ENCODE measurements around the gene TMEM243. TPM values are rescaled to one million over a fixed set of nuclear protein-coding genes. Genes with fewer than 3 reads are reported as not detected.

The TMEM243 gene
- polyA plus RNA-seq, 2 donors = 11.5 to 12.9 TPM

GRCh38 chr7:87202208-87202607 lies 17.3 kb downstream of the TMEM243 start:
- Histone ChIP-seq H3K4me1 (ENCODE audit: control insufficient read depth in 2 of 2, insufficient read depth in 2 of 2, low read length in 1 of 2) (no peaks in the 10 kb centered on the region), H3K4me3 (ENCODE audit: low read depth in 1 of 2, low read length in 2 of 2) (no peak overlapping the region), H3K9me3 (ENCODE audit: control insufficient read depth in 2 of 2, insufficient read depth in 1 of 2, low read depth in 1 of 2, low read length in 1 of 2) (peaks cover 0 to 7% of the 10 kb centered on the region in 2 donors), H3K27ac (ENCODE audit: low read depth in 2 of 2, low read length in 1 of 2) (no peak overlapping the region), H3K36me3 (ENCODE audit: control insufficient read depth in 2 of 2, insufficient read depth in 2 of 2, low read length in 1 of 2) (no peaks in the 10 kb centered on the region), H3K27me3 (ENCODE audit: control insufficient read depth in 1 of 2, insufficient read depth in 2 of 2, low read length in 2 of 2) (no peaks in the 10 kb centered on the region)
- 84 to 90% methylated on average over 1 of the region's 1 CpG for WGBS, 2 donors

GRCh38 chr7:87199700-87200450 lies 19.7 kb downstream of the TMEM243 start:
- Histone ChIP-seq H3K27ac (ENCODE audit: low read depth in 2 of 2, low read length in 1 of 2) (no peak overlapping the region), H3K27me3 (ENCODE audit: control insufficient read depth in 1 of 2, insufficient read depth in 2 of 2, low read length in 2 of 2) (no peaks in the 10 kb centered on the region)
- 82% methylated on average over 6 of the region's 6 CpGs for WGBS, 2 donors

GRCh38 chr7:87199241-87199640 lies 20.3 kb downstream of the TMEM243 start:
- no peaks in the 10 kb centered on the region for H3K9me3 ChIP-seq (ENCODE audit: control insufficient read depth in 2 of 2, insufficient read depth in 1 of 2, low read depth in 1 of 2, low read length in 1 of 2)
- no peaks in the 10 kb centered on the region for H3K4me1 ChIP-seq (ENCODE audit: control insufficient read depth in 2 of 2, insufficient read depth in 2 of 2, low read length in 1 of 2)

More at GRCh38 chr7:87199700-87200450, 19.7 kb downstream of the TMEM243 start:
- Histone ChIP-seq H3K36me3 (ENCODE audit: control insufficient read depth in 2 of 2, insufficient read depth in 2 of 2, low read length in 1 of 2) (peaks cover 2 to 6% of the 10 kb centered on the region in 2 donors), H3K4me3 (ENCODE audit: low read depth in 1 of 2, low read length in 2 of 2) (no peak overlapping the region), H3K4me1 (ENCODE audit: control insufficient read depth in 2 of 2, insufficient read depth in 2 of 2, low read length in 1 of 2) (no peaks in the 10 kb centered on the region), H3K9me3 (ENCODE audit: control insufficient read depth in 2 of 2, insufficient read depth in 1 of 2, low read depth in 1 of 2, low read length in 1 of 2) (peaks cover 0 to 5% of the 10 kb centered on the region in 2 donors)

GRCh38 chr7:87193912-87194311 lies 25.6 kb downstream of the TMEM243 start:
- Histone ChIP-seq H3K9me3 (ENCODE audit: control insufficient read depth in 2 of 2, insufficient read depth in 1 of 2, low read depth in 1 of 2, low read length in 1 of 2) (no peaks in the 10 kb centered on the region), H3K27me3 (ENCODE audit: control insufficient read depth in 1 of 2, insufficient read depth in 2 of 2, low read length in 2 of 2) (no peaks in the 10 kb centered on the region), H3K4me3 (ENCODE audit: low read depth in 1 of 2, low read length in 2 of 2) (no peak overlapping the region), H3K27ac (ENCODE audit: low read depth in 2 of 2, low read length in 1 of 2) (no peak overlapping the region), H3K4me1 (ENCODE audit: control insufficient read depth in 2 of 2, insufficient read depth in 2 of 2, low read length in 1 of 2) (no peaks in the 10 kb centered on the region), H3K36me3 (ENCODE audit: control insufficient read depth in 2 of 2, insufficient read depth in 2 of 2, low read length in 1 of 2) (peaks cover 10 to 11% of the 10 kb centered on the region in 2 donors)
- 88 to 90% methylated on average over 1 of the region's 1 CpG for WGBS, 2 donors

More at GRCh38 chr7:87199241-87199640, 20.3 kb downstream of the TMEM243 start:
- Histone ChIP-seq H3K27me3 (ENCODE audit: control insufficient read depth in 1 of 2, insufficient read depth in 2 of 2, low read length in 2 of 2) (no peaks in the 10 kb centered on the region), H3K4me3 (ENCODE audit: low read depth in 1 of 2, low read length in 2 of 2) (no peak overlapping the region), H3K27ac (ENCODE audit: low read depth in 2 of 2, low read length in 1 of 2) (no peak overlapping the region), H3K36me3 (ENCODE audit: control insufficient read depth in 2 of 2, insufficient read depth in 2 of 2, low read length in 1 of 2) (peaks cover 2 to 6% of the 10 kb centered on the region in 2 donors)
- 96 to 100% methylated on average over 1 of the region's 1 CpG for WGBS, 2 donors

- H3K4me3 ChIP-seq (ENCODE audit: low read depth in 1 of 2, low read length in 2 of 2) = no peak overlapping the region
- no peaks in the 10 kb centered on the region for H3K9me3 ChIP-seq (ENCODE audit: control insufficient read depth in 2 of 2, insufficient read depth in 1 of 2, low read depth in 1 of 2, low read length in 1 of 2)
- H3K4me1 ChIP-seq (ENCODE audit: control insufficient read depth in 2 of 2, insufficient read depth in 2 of 2, low read length in 1 of 2) = no peaks in the 10 kb centered on the region
- H3K36me3 ChIP-seq (ENCODE audit: control insufficient read depth in 2 of 2, insufficient read depth in 2 of 2, low read length in 1 of 2) = peaks cover 10 to 13% of the 10 kb centered on the region in 2 donors
- H3K27ac ChIP-seq (ENCODE audit: low read depth in 2 of 2, low read length in 1 of 2) = peak overlapping the region in 1 of 2 donors; percentile 10
- 73 to 75% methylated on average over 6 of the region's 6 CpGs for WGBS, 2 donors
- H3K27me3 ChIP-seq (ENCODE audit: control insufficient read depth in 1 of 2, insufficient read depth in 2 of 2, low read length in 2 of 2) = no peaks in the 10 kb centered on the region
These were observed 26.6 kb downstream of the TMEM243 start for GRCh38 chr7:87192784-87193487.

GRCh38 chr7:87190783-87191182 lies 28.7 kb downstream of the TMEM243 start:
- Histone ChIP-seq H3K4me1 (ENCODE audit: control insufficient read depth in 2 of 2, insufficient read depth in 2 of 2, low read length in 1 of 2) (no peaks in the 10 kb centered on the region), H3K27ac (ENCODE audit: low read depth in 2 of 2, low read length in 1 of 2) (no peak overlapping the region), H3K4me3 (ENCODE audit: low read depth in 1 of 2, low read length in 2 of 2) (no peak overlapping the region), H3K9me3 (ENCODE audit: control insufficient read depth in 2 of 2, insufficient read depth in 1 of 2, low read depth in 1 of 2, low read length in 1 of 2) (no peaks in the 10 kb centered on the region), H3K36me3 (ENCODE audit: control insufficient read depth in 2 of 2, insufficient read depth in 2 of 2, low read length in 1 of 2) (peaks cover 13 to 19% of the 10 kb centered on the region in 2 donors), H3K27me3 (ENCODE audit: control insufficient read depth in 1 of 2, insufficient read depth in 2 of 2, low read length in 2 of 2) (no peaks in the 10 kb centered on the region)
- WGBS, 2 donors = 81 to 86% methylated on average over 3 of the region's 3 CpGs

GRCh38 chr7:87188930-87189329 lies 30.6 kb downstream of the TMEM243 start:
- WGBS, 2 donors = 91 to 92% methylated on average over 2 of the region's 2 CpGs
- Histone ChIP-seq H3K27me3 (ENCODE audit: control insufficient read depth in 1 of 2, insufficient read depth in 2 of 2, low read length in 2 of 2) (no peaks in the 10 kb centered on the region), H3K4me1 (ENCODE audit: control insufficient read depth in 2 of 2, insufficient read depth in 2 of 2, low read length in 1 of 2) (peaks cover 0 to 2% of the 10 kb centered on the region in 2 donors), H3K4me3 (ENCODE audit: low read depth in 1 of 2, low read length in 2 of 2) (no peak overlapping the region), H3K36me3 (ENCODE audit: control insufficient read depth in 2 of 2, insufficient read depth in 2 of 2, low read length in 1 of 2) (peaks cover 7 to 18% of the 10 kb centered on the region in 2 donors), H3K27ac (ENCODE audit: low read depth in 2 of 2, low read length in 1 of 2) (no peak overlapping the region), H3K9me3 (ENCODE audit: control insufficient read depth in 2 of 2, insufficient read depth in 1 of 2, low read depth in 1 of 2, low read length in 1 of 2) (no peaks in the 10 kb centered on the region)

GRCh38 chr7:87187120-87187519 lies 32.4 kb downstream of the TMEM243 start:
- WGBS, 2 donors = 95 to 100% methylated on average over 2 of the region's 2 CpGs
- H3K36me3 ChIP-seq (ENCODE audit: control insufficient read depth in 2 of 2, insufficient read depth in 2 of 2, low read length in 1 of 2) = peaks cover 3 to 11% of the 10 kb centered on the region in 2 donors

GRCh38 chr7:87179180-87179579 lies 40.4 kb downstream of the TMEM243 start:
- peaks cover 3 to 4% of the 10 kb centered on the region in 2 donors for H3K36me3 ChIP-seq (ENCODE audit: control insufficient read depth in 2 of 2, insufficient read depth in 2 of 2, low read length in 1 of 2)
- 94 to 95% methylated on average over 3 of the region's 3 CpGs for WGBS, 2 donors
- no peaks in the 10 kb centered on the region for H3K9me3 ChIP-seq (ENCODE audit: control insufficient read depth in 2 of 2, insufficient read depth in 1 of 2, low read depth in 1 of 2, low read length in 1 of 2)
- H3K4me1 ChIP-seq (ENCODE audit: control insufficient read depth in 2 of 2, insufficient read depth in 2 of 2, low read length in 1 of 2) = no peaks in the 10 kb centered on the region
- no peak overlapping the region for H3K4me3 ChIP-seq (ENCODE audit: low read depth in 1 of 2, low read length in 2 of 2)
- H3K27me3 ChIP-seq (ENCODE audit: control insufficient read depth in 1 of 2, insufficient read depth in 2 of 2, low read length in 2 of 2) = no peaks in the 10 kb centered on the region
- H3K27ac ChIP-seq (ENCODE audit: low read depth in 2 of 2, low read length in 1 of 2) = no peak overlapping the region

More at GRCh38 chr7:87187120-87187519, 32.4 kb downstream of the TMEM243 start:
- Histone ChIP-seq H3K4me3 (ENCODE audit: low read depth in 1 of 2, low read length in 2 of 2) (no peak overlapping the region), H3K9me3 (ENCODE audit: control insufficient read depth in 2 of 2, insufficient read depth in 1 of 2, low read depth in 1 of 2, low read length in 1 of 2) (no peaks in the 10 kb centered on the region), H3K27ac (ENCODE audit: low read depth in 2 of 2, low read length in 1 of 2) (no peak overlapping the region), H3K4me1 (ENCODE audit: control insufficient read depth in 2 of 2, insufficient read depth in 2 of 2, low read length in 1 of 2) (peaks cover 0 to 2% of the 10 kb centered on the region in 2 donors), H3K27me3 (ENCODE audit: control insufficient read depth in 1 of 2, insufficient read depth in 2 of 2, low read length in 2 of 2) (no peaks in the 10 kb centered on the region)

All from esophagus (tissue), 2 donors.